Liver (tissue), 3 donors: ENCODE results near the gene CLCN4.
A peak's percentile ranks its signal among the peaks of the same experiment; 100 is the strongest.

Experiments
- CTCF ChIP-seq: fragments of 150-350 bp; IDR thresholded peaks from 2 replicates; pipeline ENCODE4 v1.5.1; 2017; ENCODE audit warnings: improper control_type of control experiment, low read depth, low read length; ENCODE audit not compliant: missing input control
- FOXA1 ChIP-seq: IDR thresholded peaks from 2 replicates; pipeline ENCODE4 v1.6.1; 2016; ENCODE audit warnings: antibody characterized with exemption
- RXRA ChIP-seq, 2 donors: IDR thresholded peaks; 2 replicates each; pipeline ENCODE4 v1.6.1; 2017 to 2018; ENCODE audit warnings: antibody characterized with exemption in 2 of 2, mild to moderate bottlenecking in 1 of 2
- donor health status: healthy.
- donor health status: healthy.

- TF ChIP-seq FOXA1 = no peak
- TF ChIP-seq RXRA (IDR thresholded peaks at IDR 0.05) = no peak
- TF ChIP-seq CTCF = peak; percentile 0
These were observed 60.4 kb downstream of the CLCN4 start for GRCh38 chrX:10217198-10217597.
